Measurements from ENCODE around the gene APIP. TPM values are rescaled to one million over a fixed set of nuclear protein-coding genes. Genes with fewer than 3 reads are reported as not detected.
A peak's percentile ranks its signal among the peaks of the same experiment; 100 is the strongest.

APIP gene
- total and polyA plus RNA-seq, 8 donors: 7.6 to 42.9 (median 31.0) TPM

DNA sequence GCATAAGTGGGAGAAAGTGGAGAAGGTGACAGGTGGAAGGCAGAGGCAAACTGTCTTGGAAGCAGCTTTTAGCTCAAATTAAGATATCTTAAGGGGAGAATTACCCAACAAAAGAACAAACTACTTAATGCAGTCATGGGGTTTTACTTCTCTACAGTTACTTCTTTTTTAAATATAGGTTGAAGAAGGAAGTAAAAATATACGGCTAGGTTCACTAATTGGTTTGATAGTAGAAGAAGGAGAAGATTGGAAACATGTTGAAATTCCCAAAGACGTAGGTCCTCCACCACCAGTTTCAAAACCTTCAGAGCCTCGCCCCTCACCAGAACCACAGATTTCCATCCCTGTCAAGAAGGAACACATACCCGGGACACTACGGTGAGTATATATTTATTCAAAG, 41.0 kb upstream of the APIP start:
- DNase-seq: no peak
- intact Hi-C loops (cut with DNase I; ENCODE audit: low total_unique reads): no loop called here
- no peak overlapping the region for H3K4me3 ChIP-seq
- 87 to 94% (median 92%) methylated on average over 5 of the region's 5 CpGs for WGBS, 5 donors
- H3K27me3 ChIP-seq: no peaks in the 10 kb centered on the region
- peaks cover 0 to 17% (median 12%) of the 10 kb centered on the region in 4 donors for H3K36me3 ChIP-seq
- H3K4me1 ChIP-seq: peaks cover 0 to 33% (median 4%) of the 10 kb centered on the region in 4 donors
- no peak overlapping the region for H3K27ac ChIP-seq
- no peaks in the 10 kb centered on the region for H3K9me3 ChIP-seq
- TF ChIP-seq POLR2A (IDR thresholded peaks at IDR 0.05): no peak
- no peak for TF ChIP-seq POLR2AphosphoS5 (IDR thresholded peaks at IDR 0.05)
- TF ChIP-seq, protein P1, sequence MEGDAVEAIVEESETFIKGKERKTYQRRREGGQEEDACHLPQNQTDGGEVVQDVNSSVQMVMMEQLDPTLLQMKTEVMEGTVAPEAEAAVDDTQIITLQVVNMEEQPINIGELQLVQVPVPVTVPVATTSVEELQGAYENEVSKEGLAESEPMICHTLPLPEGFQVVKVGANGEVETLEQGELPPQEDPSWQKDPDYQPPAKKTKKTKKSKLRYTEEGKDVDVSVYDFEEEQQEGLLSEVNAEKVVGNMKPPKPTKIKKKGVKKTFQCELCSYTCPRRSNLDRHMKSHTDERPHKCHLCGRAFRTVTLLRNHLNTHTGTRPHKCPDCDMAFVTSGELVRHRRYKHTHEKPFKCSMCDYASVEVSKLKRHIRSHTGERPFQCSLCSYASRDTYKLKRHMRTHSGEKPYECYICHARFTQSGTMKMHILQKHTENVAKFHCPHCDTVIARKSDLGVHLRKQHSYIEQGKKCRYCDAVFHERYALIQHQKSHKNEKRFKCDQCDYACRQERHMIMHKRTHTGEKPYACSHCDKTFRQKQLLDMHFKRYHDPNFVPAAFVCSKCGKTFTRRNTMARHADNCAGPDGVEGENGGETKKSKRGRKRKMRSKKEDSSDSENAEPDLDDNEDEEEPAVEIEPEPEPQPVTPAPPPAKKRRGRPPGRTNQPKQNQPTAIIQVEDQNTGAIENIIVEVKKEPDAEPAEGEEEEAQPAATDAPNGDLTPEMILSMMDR (IDR thresholded peaks at IDR 0.05): no peak
- no peak for TF ChIP-seq EP300 (IDR thresholded peaks at IDR 0.05)

DNA sequence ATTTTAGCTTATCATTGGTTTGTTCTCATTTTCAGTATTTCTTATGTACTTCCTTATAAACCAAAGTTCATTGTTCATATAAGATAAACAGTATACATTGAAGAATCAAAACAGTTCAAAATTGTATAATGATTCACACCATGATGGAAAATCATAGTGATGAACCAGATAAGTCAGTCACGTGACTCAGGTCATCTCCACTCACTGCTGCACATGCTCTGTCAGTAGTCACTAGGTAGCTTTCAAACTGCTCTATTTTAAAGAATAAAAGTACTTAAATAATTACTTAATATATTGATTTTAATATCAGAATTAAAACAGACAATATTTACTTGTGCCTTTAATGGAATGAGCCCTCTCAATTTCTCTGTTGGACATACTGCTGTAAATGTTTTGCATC, 37.8 kb upstream of the APIP start:
- no peak overlapping the region for H3K27ac ChIP-seq
- no peak overlapping the region for H3K4me3 ChIP-seq
- peaks cover 0 to 12% (median 6%) of the 10 kb centered on the region in 4 donors for H3K4me1 ChIP-seq
- TF ChIP-seq EP300 (IDR thresholded peaks at IDR 0.05): no peak
- no peak for TF ChIP-seq POLR2A (IDR thresholded peaks at IDR 0.05)
- TF ChIP-seq POLR2AphosphoS5 (IDR thresholded peaks at IDR 0.05): no peak
- TF ChIP-seq, protein P1 (IDR thresholded peaks at IDR 0.05): no peak
- no peaks in the 10 kb centered on the region for H3K9me3 ChIP-seq
- intact Hi-C loops (cut with DNase I; ENCODE audit: low total_unique reads): no loop called here
- peaks cover 0 to 22% (median 12%) of the 10 kb centered on the region in 4 donors for H3K36me3 ChIP-seq
- DNase-seq: no peak
- no peaks in the 10 kb centered on the region for H3K27me3 ChIP-seq
- 74 to 90% (median 76%) methylated on average over 1 of the region's 1 CpG for WGBS, 5 donors

DNA sequence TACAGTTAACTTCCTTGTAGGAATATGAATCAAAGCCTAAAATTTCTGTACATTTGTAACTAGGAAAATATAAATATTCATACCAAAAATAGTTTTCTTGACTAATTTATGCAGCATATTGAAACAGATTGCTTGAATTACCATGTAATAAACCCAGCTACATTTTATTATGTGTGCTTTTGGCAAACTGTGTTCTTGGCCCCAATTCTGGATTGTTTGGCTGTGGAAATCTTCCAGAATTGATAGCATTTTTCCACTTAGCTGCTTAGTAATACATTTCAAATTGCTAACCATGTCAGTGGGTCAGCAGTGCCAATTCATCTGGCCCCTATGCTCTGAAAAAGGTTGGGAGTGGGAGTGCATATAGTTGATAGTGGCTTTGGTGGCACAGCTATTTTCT, 32.5 kb upstream of the APIP start:
- TF ChIP-seq, protein P1 (IDR thresholded peaks at IDR 0.05): no peak
- TF ChIP-seq POLR2A (IDR thresholded peaks at IDR 0.05): no peak
- TF ChIP-seq POLR2AphosphoS5 (IDR thresholded peaks at IDR 0.05): no peak
- no peak for TF ChIP-seq EP300 (IDR thresholded peaks at IDR 0.05)
- DNase-seq: peak in 1 of 2 donors; percentile 51
- Histone ChIP-seq H3K36me3 (peaks cover 0 to 7% (median 4%) of the 10 kb centered on the region in 4 donors), H3K4me1 (peaks cover 0 to 17% (median 9%) of the 10 kb centered on the region in 4 donors), H3K4me3 (no peak overlapping the region), H3K27ac (no peak overlapping the region), H3K9me3 (peaks cover 0 to 7% (median 0%) of the 10 kb centered on the region in 4 donors), H3K27me3 (no peaks in the 10 kb centered on the region)
- intact Hi-C loops (cut with DNase I; ENCODE audit: low total_unique reads): no loop called here

DNA sequence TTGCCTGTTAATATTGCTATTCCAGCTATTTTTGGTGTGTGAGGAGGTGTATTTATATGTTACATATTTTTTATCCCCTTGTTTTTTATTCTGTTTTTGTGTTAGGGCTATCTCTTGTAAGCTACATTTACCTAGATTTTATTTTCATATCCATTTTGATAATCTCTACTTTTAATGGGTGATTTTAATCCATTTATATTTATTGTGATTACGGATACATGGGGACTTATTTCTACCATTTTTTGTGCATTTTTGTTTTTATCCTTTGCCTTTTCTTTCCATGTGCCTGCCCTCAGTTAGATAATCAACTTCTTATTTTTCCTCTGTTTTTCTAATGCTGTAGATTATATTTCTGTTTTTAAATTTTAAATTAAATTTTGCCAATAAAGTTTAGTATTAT, 28.5 kb upstream of the APIP start:
- H3K27me3 ChIP-seq: no peaks in the 10 kb centered on the region
- TF ChIP-seq EP300 (IDR thresholded peaks at IDR 0.05) (no peak), POLR2AphosphoS5 (IDR thresholded peaks at IDR 0.05) (no peak), POLR2A (IDR thresholded peaks at IDR 0.05) (no peak)
- TF ChIP-seq, protein P1 (IDR thresholded peaks at IDR 0.05): no peak
- H3K4me1 ChIP-seq: peaks cover 0 to 26% (median 14%) of the 10 kb centered on the region in 4 donors
- no peak overlapping the region for H3K4me3 ChIP-seq
- peaks cover 0 to 7% (median 0%) of the 10 kb centered on the region in 4 donors for H3K9me3 ChIP-seq
- DNase-seq: no peak
- intact Hi-C loops (cut with DNase I; ENCODE audit: low total_unique reads): no loop called here
- 97 to 100% (median 98%) methylated on average over 1 of the region's 1 CpG for WGBS, 5 donors
- no peak overlapping the region for H3K27ac ChIP-seq
- H3K36me3 ChIP-seq: peaks cover 0 to 14% (median 11%) of the 10 kb centered on the region in 4 donors

Data from stomach (tissue), 9 donors.